GM19372 (cell line): Measurements from ENCODE around the gene HNRNPCL1.
"Not testable (repeated sequence)": the region's sequence is repeated elsewhere in the genome, so short reads cannot be mapped to it uniquely, and the experiment has no call there.

Experiments used
- ATAC-seq: cut with Tn5 transposase; IDR thresholded peaks from one replicate; pipeline ENCODE4 v1.9.1; 2021; ENCODE audit warnings: mild to moderate bottlenecking, low read depth, moderate library complexity; ENCODE audit not compliant: unreplicated experiment

HNRNPCL1 gene

DNA sequence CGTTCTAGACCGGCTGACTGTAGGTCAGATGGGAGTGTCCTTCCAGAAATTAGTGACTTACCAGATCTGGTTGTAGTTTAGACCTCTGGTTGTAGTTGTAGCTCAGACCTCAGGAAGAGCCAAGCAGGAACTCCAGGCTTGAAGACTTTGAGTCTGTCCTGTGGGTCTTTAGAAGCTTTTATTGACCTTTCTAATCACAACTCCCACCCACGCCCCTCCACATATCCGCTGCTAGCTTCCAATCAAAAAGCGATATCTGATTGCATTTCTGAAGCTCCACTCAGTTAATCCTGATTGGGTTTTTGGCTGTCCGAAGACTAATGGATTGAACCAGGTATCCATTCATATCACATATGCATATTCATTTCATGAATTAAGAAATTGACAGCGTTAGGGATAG, at the start of gene HNRNPCL1:
Gene HNRNPCL1, minus strand, starts transcription at position 101 of the 400 bp plus-strand sequence. CDS start 431 bp downstream, outside the sequence.
- not testable (repeated sequence) for ATAC-seq

DNA sequence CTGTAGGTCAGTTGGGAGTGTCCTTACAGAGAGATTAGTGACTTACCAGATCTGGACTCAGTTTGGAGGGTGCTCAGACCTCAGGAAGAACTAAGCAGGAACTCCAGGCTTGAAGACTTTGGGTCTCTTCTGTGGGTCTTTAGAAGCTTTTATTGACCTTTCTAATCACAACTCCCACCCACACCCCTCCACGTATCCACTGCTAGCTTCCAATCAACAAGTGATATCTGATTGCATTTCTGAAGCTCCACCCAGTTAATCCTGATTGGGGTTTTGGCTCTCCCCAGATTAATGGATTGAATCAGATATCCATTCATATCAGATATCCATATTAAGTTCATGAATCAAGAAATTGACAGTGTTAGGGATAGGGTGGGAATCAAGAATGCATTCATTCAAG, 49.6 kb upstream of the HNRNPCL1 start, which contains the start of gene PRAMEF10:
Gene PRAMEF10, minus strand, starts transcription at position 101 of the 400 bp plus-strand sequence. CDS start 2,423 bp downstream, outside the sequence.
- not testable (repeated sequence) for ATAC-seq

DNA sequence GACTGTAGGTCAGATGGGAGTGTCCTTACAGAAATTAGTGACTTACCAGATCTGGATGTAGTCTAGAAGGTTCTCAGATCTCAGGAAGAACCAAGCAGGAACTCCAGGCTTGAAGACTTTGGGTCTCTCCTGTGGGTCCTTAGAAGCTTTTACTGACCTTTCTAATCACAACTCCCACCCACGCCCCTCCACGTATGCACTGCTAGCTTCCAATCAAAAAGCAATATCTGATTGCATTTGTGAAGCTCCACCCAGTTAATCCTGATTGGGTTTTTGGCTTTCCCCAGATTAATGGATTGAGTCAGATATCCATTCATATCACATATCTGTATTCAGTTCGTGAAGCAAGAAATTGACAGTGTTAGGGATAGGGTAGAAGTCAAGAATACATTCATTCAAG, 37.6 kb upstream of the HNRNPCL1 start, which contains the start of gene PRAMEF4:
Gene PRAMEF4, minus strand, starts transcription at position 101 of the 400 bp plus-strand sequence. CDS start 2,807 bp downstream, outside the sequence.
- ATAC-seq, result not testable (repeated sequence)

DNA sequence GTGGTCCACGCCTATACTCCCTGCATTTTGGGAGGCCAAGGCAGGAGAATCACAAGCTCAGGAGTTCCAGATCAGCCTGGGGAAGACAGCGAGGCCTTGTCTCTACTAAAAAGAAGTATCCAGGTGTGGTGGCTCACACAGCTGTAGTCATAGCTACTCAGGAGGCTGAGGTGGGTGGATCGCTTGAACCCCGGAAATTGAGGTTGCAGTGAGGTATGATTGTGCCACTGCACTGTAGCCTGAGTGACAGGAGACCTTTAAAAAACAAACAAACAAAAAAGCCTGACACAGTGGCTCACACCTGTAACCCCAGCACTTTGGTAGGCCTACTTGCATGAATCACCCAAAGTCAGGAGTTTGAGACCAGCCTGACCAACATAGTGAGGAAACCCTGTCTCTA, 29.9 kb upstream of the HNRNPCL1 start:
- ATAC-seq, result not testable (repeated sequence)

DNA sequence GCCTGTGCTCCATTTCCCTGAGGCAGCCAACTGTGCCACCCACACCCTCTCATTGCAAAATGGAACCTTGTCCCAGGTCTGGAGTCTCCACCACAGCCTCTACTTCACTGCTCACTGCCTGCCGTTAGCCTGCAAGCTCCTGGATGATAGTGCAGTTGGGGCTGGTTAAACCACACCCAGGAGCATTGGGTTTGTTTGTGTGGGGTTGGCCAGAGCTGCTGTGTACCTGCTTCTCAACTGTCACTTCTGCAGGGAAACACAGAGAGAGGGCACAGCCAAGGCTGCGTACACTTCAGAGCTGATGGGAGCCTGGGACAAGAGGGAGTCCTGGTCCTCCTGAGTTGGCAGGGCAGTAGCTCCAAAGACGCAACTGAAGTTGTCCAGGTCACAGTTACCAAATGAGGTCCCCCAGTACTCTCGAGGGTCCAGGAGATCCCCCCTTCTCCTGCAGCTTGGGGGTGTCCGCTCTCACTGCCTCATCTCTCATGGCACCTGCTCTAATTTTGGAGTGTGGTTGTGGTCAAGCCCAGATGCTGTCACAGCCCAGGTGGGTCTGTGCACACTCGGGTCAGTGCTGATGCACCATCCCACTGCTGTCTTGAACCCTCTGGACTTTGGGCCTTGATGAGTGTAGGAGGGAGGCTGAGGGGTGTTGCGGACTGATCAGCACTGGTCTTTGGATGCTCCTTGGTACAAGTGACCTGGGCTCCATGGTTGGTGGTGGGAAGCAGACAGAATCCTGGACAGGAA, 14.8 kb upstream of the HNRNPCL1 start:
- ATAC-seq, result not testable (repeated sequence)

DNA sequence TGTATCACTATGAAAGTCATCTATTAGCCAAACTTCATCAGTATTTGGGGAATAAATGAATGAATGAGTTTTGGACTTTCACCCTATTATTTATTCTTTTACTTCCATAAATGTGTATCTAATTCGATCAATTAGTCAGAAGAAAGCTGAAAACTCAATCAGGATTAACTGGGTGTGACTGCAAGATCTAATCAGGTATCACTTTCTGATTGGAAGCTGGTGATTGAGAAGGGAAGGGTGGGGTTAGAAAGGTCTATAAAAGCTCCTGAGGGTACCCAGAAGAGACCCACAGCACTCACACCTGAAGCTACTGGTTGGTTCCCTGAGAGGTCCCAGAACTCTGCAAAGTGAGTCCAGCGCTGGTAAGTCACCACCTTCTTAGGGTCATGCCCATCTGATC, 8.3 kb upstream of the HNRNPCL1 start, which contains the start of gene PRAMEF2:
Gene PRAMEF2, plus strand, starts transcription at position 301 of the 400 bp plus-strand sequence. CDS start 1,924 bp downstream, outside the sequence.
- not testable (repeated sequence) for ATAC-seq

DNA sequence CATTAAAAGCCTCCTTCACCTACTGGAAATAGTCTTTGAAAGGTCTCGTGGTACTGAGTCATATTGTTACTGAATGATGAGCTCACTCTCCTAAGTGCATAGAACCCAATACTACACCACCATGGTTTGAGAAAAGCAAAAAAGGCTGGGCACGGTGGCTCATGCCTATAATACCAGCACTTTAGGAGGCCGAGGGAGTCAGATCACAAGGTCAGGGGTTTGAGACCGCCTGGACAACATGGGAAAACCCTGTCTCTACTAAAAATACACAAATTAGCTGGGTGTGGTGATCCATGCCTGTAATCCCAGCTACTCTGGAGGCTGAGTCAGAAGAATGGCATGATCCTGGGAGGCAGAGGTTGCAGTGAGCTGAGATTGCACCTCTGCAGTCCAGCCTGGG, 3.3 kb upstream of the HNRNPCL1 start:
- ATAC-seq, result no peak

DNA sequence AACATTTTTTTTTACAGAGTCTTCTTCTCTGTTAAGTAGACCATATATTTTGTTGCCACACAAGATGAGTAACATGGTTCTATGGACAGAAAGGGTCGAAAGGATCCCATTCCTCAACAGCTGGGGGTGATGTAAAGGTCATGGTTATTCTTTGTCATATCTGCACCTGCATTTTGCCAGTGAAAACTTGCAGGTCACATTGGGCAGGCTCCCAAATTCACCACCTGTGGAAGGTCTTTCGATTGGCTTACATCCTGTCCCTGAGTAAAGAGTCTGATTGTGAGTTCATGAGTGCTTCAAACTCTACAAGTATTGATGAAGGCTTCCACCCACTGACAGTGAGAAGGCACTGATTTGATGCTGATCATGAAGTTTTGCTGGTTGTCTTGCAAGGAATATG, 15.3 kb downstream of the HNRNPCL1 start:
- not testable (repeated sequence) for ATAC-seq

DNA sequence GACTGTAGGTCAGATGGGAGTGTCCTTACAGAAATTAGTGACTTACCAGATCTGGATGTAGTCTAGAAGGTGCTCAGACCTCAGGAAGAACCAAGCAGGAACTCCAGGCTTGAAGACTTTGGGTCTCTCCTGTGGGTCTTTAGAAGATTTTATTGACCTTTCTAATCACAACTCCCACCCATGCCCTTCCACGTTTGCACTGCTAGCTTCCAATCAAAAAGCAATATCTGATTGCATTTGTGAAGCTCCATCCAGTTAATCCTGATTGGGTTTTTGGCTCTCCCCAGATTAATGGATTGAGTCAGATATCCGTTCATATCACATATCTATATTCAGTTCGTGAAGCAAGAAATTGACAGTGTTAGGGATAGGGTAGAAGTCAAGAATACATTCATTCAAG, 17.2 kb downstream of the HNRNPCL1 start, which contains the start of gene PRAMEF11:
Gene PRAMEF11, minus strand, starts transcription at position 101 of the 400 bp plus-strand sequence. CDS start 2,621 bp downstream, outside the sequence.
- ATAC-seq, result not testable (repeated sequence)

DNA sequence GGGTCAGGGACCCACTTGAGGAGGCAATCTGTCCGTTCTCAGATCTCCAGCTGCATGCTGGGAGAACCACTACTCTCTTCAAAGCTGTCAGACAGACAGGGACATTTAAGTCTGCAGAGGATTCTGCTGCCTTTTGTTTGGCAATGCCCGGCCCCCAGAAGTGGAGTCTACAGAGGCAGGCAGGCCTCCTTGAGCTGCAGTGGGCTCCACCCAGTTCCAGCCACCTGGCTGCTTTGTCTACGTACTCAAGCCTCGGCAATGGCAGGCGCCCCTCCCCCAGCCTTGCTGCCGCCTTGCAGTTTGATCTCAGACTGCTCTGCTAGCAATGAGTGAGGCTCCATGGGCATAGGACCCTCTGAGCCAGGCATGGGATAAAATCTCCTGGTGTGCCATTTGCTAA, 29.5 kb downstream of the HNRNPCL1 start:
- ATAC-seq, result not testable (repeated sequence)

DNA sequence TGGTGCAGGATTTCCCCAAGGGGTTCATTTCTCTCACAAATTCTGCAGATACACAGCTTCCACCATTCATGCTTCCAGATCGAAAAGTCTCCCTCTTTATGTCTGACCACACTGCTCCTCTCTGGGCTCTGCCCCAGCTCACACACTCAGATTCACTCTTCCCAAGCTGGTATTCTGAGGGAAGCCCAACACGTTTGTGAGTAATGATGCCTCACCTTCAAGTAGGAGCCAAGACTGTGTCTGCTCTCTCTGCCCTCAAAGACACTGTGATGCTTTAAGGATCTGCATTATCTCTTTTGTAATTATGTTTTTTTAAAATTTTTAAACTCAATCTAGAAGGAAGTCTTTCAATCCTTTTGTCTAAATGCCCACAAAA, 37.1 kb downstream of the HNRNPCL1 start:
- ATAC-seq, result no peak

DNA sequence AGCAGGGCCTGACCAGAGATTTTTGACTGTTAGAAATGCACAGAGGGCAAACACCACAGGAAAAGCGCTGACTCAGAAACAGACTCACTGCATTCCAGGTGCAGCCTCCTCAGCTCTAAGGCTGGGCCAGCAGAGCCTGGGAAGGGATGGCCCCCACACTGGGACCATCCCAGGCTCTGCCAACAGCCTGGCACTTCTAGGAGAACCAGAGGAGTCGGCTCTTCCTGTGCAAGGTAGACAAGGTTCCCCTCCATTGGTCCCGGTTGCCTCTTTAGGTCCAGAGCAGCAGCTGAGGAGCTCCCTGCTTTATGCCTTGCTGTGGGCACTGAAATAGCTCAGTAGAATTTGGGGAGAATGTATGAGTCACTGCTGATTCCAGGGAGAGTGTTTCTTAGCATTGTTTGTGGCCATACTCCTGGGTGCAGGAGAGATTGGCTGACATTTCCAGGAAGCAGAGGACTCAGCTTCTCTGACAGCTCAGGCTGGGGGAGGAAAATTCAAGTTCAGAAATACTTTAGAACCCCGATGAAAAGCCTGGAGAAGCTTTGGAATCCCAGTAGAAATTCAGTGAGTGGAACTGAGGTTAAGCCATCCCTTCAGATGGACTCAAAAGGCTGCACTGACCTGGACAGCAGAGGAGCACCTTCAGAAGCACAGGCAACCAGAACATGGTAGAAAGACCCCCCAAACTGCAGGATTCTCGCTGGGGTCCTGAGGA, 37.7 kb downstream of the HNRNPCL1 start:
- ATAC-seq, result no peak

DNA sequence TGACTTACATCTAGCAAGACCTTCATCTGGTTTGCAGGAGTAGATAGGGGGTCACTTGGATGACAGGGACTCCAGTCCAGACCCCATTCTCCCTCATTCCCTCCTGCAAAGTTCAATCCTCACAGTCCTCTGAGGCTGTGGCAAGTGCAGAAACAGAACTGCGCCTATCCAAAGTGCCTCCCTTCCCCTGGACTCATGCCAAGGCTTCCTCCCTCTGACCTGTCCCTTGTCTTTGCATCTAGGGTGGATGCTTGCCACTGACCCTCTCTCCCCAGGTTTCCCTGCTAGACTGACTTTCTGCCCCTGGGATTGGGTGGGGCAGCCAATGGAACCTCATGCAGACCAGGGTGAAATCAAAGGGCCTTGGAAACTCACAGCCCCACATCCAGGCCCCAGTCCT, 38.6 kb downstream of the HNRNPCL1 start:
- no peak for ATAC-seq

DNA sequence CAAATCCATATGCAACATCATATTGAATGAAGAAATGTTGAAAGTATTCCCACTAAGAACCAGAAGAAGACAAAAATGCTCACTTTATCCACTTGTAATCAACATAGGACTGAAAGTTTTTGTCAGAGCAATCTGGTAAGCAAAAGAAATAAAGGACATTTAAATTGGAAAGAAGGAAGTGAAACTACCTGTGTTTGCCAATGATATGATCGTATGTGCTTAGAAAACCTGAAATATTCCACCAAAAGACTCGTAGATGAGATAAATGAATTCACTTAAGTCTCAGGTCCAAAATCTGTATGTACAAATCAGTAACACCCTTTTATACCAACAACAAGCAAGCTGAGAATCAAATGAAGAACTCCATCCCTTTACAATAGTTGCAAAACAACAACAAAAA, 48.8 kb downstream of the HNRNPCL1 start:
- no peak for ATAC-seq

DNA sequence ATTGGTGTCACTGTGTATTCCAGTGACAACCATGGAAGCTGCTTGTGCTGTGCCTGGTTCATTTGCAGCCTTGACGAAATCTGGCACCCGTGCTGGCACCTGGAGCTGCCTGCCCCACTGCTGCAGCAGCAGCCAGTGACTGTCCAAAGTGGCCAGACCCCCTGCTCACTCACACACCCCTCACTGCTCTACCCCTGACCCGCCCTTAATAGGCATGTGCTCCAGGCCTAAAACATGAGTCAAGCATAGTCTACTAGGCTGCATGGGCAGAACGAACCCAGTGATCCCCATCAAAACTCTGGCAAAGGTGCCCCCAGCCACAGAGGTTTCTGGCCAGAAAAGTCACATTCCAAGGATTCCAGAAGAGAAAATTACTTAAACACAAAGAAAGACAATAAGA, 49.6 kb downstream of the HNRNPCL1 start:
- ATAC-seq, result no peak
